Hepatocyte (in vitro differentiated cells): ENCODE data around the gene KLB.

Source experiments
- CTCF ChIP-seq: fragments of 200-600 bp; sonication (generic); IDR thresholded peaks from 2 replicates; pipeline ENCODE4 v1.5.1; 2016; ENCODE audit warnings: antibody characterized with exemption, mild to moderate bottlenecking; ENCODE audit not compliant: poor library complexity
- EZH2 ChIP-seq: fragments of 200-600 bp; sonication (generic); IDR thresholded peaks from 2 replicates; pipeline ENCODE4 v1.6.1; 2016; ENCODE audit warnings: antibody characterized with exemption, mild to moderate bottlenecking, borderline replicate concordance

- TF ChIP-seq CTCF (no peak), EZH2 (no peak)
Observed at GRCh38 chr4:39429476-39430334, 23.0 kb downstream of the KLB start.
